AG04450 (cell line): ENCODE measurements around the gene PARS2. TPM values are rescaled to one million over a fixed set of nuclear protein-coding genes. Genes with fewer than 3 reads are reported as not detected.
"Not testable (repeated sequence)": the region's sequence is repeated elsewhere in the genome, so short reads cannot be mapped to it uniquely, and the experiment has no call there.

Source experiments
- CTCF ChIA-PET: fragments of 300-600, 350-600 bp; formaldehyde crosslinking; extraction: SDS; loops from one replicate; lab custom pipeline; 2022; ENCODE audit warnings: antibody characterized with exemption, inconsistent platforms; lab: Charles Lee
- POLR2A ChIA-PET: fragments of 350-600 bp; formaldehyde crosslinking; extraction: SDS; loops from one replicate; lab custom pipeline; 2021; ENCODE audit warnings: antibody characterized with exemption, inconsistent platforms; lab: Yijun Ruan, JAX
- DNase-seq: peaks from one replicate; pipeline ENCODE4 v3.0.0-alpha.2; 2011; ENCODE audit warnings: low read depth, low spot score
- H3K27ac ChIP-seq: one replicate; pipeline ENCODE4 v1.5.1; 2012; ENCODE audit warnings: low read depth, low read length, control low read depth
- H3K27me3 ChIP-seq: one replicate; pipeline ENCODE4 v1.6.0; 2012; ENCODE audit warnings: low read length; ENCODE audit not compliant: control insufficient read depth, insufficient read depth
- H3K4me3 ChIP-seq: 2 replicates; pipeline ENCODE4 v1.5.1; 2011; ENCODE audit warnings: mild to moderate bottlenecking, low read depth, low read length, control low read depth
- H3K9me3 ChIP-seq: 2 replicates; pipeline ENCODE4 v1.5.1; 2012; ENCODE audit warnings: low read length; ENCODE audit not compliant: control insufficient read depth, insufficient read depth
- polyA plus RNA-seq: library from polyadenylated mRNA; depleted of rRNA; stranded (reverse); fragments of >200 nt; gene quantifications from 2 replicates; pipeline ENCODE4 v1.2.3, GENCODE V29; 2011
- TF ChIP-seq, protein P1 (sequence below): IDR thresholded peaks from 2 replicates; pipeline ENCODE4 v1.5.1; 2011; ENCODE audit warnings: low read depth, low read length, control low read depth, inconsistent platforms

Gene PARS2
- polyA plus RNA-seq, 1 experiment = 4.2 TPM

DNA sequence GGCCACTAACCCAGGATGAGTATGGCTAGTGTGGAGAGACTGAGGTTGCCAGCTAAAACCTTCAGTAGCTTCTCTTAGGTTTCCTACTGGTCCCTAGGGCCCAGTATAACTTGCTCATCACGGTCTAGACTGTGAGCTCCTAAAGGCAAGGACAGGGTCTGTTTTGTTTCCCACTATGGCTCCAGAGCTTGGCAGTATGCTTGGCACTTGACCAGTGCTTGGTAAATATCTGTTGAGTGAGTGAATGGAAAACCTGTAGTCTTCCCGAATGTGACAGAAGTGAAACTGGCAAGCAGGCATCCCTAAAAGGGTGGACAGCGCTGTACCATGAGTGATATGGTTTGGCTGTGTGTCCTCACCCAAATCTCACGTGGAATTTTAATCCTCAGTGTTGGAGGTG is 13.1 kb upstream of the PARS2 start:
- TF ChIP-seq, protein P1, sequence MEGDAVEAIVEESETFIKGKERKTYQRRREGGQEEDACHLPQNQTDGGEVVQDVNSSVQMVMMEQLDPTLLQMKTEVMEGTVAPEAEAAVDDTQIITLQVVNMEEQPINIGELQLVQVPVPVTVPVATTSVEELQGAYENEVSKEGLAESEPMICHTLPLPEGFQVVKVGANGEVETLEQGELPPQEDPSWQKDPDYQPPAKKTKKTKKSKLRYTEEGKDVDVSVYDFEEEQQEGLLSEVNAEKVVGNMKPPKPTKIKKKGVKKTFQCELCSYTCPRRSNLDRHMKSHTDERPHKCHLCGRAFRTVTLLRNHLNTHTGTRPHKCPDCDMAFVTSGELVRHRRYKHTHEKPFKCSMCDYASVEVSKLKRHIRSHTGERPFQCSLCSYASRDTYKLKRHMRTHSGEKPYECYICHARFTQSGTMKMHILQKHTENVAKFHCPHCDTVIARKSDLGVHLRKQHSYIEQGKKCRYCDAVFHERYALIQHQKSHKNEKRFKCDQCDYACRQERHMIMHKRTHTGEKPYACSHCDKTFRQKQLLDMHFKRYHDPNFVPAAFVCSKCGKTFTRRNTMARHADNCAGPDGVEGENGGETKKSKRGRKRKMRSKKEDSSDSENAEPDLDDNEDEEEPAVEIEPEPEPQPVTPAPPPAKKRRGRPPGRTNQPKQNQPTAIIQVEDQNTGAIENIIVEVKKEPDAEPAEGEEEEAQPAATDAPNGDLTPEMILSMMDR = no peak
- no peak for DNase-seq
- Histone ChIP-seq H3K27me3 (peaks cover 41% of the 10 kb centered on the region), H3K27ac (no peak overlapping the region), H3K4me3 (no peak overlapping the region), H3K9me3 (no peaks in the 10 kb centered on the region)
- POLR2A ChIA-PET = no interaction called here
- CTCF ChIA-PET = no interaction called here

- ChIA-PET POLR2A (no interaction called here), CTCF (no interaction called here)
- Histone ChIP-seq H3K27me3 (peaks cover 37% of the 10 kb centered on the region), H3K4me3 (no peak overlapping the region), H3K27ac (no peak overlapping the region), H3K9me3 (no peaks in the 10 kb centered on the region; the same call in 1 of the 2 replicates)
- TF ChIP-seq, protein P1 = no peak
- no peak for DNase-seq
Observed at GRCh38 chr1:54777011-54777410, 12.7 kb upstream of the PARS2 start.

DNA sequence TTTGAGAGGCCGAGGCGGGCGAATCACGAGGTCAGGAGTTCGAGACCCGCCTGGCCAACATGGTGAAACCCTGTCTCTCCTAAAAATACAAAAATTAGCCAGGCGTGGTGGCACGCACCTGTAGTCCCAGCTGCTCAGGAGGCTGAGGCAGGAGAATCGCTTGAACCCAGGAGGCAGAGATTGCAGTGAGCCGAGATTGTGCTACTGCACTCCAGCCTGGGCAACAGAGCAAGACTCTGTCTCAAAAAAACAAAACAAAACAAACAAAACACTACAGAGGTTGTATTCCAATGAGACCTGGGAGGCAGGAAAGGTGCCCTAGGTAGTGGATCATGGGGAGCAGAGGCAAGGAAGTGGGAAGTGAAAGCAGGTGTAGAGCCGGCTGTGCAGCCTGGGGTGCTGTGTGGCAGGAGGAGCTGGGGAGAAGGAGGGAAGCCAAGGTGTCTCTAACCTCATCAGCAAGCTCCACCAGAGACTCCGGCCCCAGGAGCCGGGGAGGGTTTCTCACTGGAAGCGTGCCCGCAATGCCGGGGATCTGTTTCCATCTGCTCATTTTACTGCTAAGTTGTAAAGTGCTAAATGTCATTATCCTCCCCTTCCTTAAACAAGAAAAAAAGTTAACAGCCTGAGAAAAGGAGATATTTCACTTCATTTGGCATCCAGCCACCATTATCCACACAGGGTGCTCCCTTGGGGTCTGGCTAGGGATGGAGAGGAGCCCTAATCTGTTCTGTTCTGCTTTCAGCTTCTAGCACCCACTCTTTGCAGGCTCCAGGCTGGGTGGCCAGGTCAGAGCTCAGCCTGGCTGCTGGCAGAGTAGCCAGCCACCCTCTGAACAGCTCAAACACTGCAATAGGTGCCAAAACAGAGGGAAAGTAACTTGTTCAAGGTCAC is 11.8 kb upstream of the PARS2 start:
- POLR2A ChIA-PET, DNase-seq, H3K9me3 ChIP-seq, H3K27ac ChIP-seq, H3K4me3 ChIP-seq: not testable (repeated sequence)
- CTCF ChIA-PET = interaction anchor here (0.6 kb wide), 1 partner anchor 64 kb away, joined by 10 read pairs; no protein-coding TSS in a partner anchor
- peaks cover 32% of the 10 kb centered on the region for H3K27me3 ChIP-seq

DNA sequence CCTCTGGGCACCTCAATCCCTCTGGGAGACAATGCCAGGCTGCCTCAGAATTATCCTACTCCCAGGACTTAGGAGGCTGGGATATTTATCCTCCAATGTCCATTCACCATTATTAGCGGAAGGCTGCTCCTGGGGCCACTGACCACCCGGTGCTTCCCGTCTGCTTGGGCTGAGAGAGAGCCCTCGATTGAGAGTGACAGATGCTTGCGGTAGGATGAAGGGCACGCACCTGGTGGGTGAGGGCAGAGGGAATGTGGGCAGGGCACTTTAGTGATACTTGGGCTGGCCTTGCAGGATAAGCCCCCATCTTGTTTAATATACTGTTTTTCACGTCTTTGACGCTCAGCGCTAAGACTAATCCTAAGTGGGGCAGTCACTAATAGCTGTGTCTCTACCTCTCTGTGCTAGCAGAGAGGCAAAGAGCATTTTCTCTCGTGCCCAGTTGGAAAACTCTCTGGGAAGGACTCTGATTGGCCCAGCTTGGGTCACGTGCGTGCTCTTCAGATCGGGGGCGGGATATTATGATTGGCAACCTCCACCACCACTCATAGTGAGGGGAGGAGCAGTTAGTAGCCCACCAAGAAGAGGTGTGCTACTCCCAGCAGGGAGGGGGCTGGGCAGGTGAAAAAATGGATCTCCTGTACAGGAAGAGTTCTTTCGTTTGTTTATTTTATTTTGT is 10.6 kb upstream of the PARS2 start:
- Histone ChIP-seq H3K4me3 (no peak overlapping the region), H3K27me3 (peaks cover 26% of the 10 kb centered on the region), H3K9me3 (no peaks in the 10 kb centered on the region; the same call in 1 of the 2 replicates), H3K27ac (no peak overlapping the region)
- CTCF ChIA-PET = no interaction called here
- TF ChIP-seq, protein P1 = no peak
- no peak for DNase-seq
- POLR2A ChIA-PET = no interaction called here

DNA sequence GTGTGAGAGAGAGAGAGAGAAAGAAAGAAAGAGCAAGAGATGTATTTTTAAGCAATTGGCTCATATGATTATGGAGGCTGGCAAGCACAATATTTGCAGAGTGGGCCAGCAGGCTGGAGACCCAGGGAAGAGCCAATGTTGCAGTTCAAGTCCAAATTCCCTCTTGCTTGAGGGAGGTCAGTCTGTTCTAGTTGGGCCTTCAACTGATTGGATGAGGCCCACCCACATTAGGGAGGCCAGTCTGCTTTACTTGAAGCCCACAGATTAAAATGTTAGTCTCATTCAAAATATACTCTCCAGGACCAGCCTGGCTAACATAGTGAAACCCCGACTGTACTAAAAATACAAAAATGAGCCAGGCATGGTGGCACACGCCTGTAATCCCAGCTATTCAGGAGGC is 8.6 kb upstream of the PARS2 start:
- H3K27me3 ChIP-seq = peaks cover 18% of the 10 kb centered on the region
- POLR2A ChIA-PET = interaction anchor here (0.7 kb wide), 1 partner anchor 84 kb away, joined by 6 read pairs; no protein-coding TSS in a partner anchor
- no peak overlapping the region for H3K4me3 ChIP-seq
- CTCF ChIA-PET = no interaction called here
- no peak overlapping the region for H3K27ac ChIP-seq
- H3K9me3 ChIP-seq = no peaks in the 10 kb centered on the region; the same call in 1 of the 2 replicates
- TF ChIP-seq, protein P1 = no peak
- DNase-seq = no peak
